K562 (cell line): ENCODE measurements around the gene MLLT6. TPM values are rescaled to one million over a fixed set of nuclear protein-coding genes. Genes with fewer than 3 reads are reported as not detected.

Source experiments
- ATAC-seq: fragments of 200-7000 bp; cut with Tn5 transposase; 3 replicates; pipeline ENCODE4 v1.9.1; 2020; ENCODE audit warnings: moderate library complexity
- BruUV-seq: library from RNA; stranded (reverse); fragments of 400-500 nt; replicated peaks from 2 replicates; lab custom pipeline; 2021; lab: Mats Ljungman, UMichigan
- CTCF ChIA-PET: fragments of 300-600 bp; formaldehyde crosslinking; extraction: SDS; loops from one replicate; lab custom pipeline; 2021; ENCODE audit warnings: low intra/inter-chr PET ratio; lab: Yijun Ruan, JAX
- POLR2A ChIA-PET: fragments of 300-600, 350-650 bp; sonication (Branson Sonifier 250); formaldehyde crosslinking; extraction: SDS; loops from one replicate; lab custom pipeline; 2021; ENCODE audit warnings: antibody characterized with exemption, inconsistent platforms; lab: Yijun Ruan, JAX
- DNase-seq, 4 experiments: peaks; one replicate each; pipeline versions ENCODE4 v3.0.0 to v3.0.0-alpha.2; 2011 to 2018; ENCODE audit warnings: low spot score in 3 of 4, mixed read lengths in 3 of 4; ENCODE audit errors: extremely low read depth in 1 of 4
- FAIRE-seq: peaks from 2 replicates; lab custom pipeline; 2011; peaks lifted over from hg19 to GRCh38; lab: Jason Lieb, UNC
- H2AFZ ChIP-seq: 2 replicates; pipeline ENCODE4 v1.6.0; 2011; ENCODE audit warnings: low read depth, low read length, control low read depth, inconsistent platforms
- H3K27ac ChIP-seq: fragments of 200-600 bp; 3 replicates; pipeline ENCODE4 v1.8.0; 2011; ENCODE audit warnings: low read depth, mild to moderate bottlenecking, control low read depth, inconsistent platforms, low read length, moderate library complexity, mixed read lengths; ENCODE audit errors: extremely low read depth
- H3K27me3 ChIP-seq, 2 experiments: fragments of 300-600 bp in 1 of 2; 2 replicates in 1 of 2; 3 replicates in 1 of 2; pipeline versions ENCODE4 v1.6.0 to v1.8.0; 2011; ENCODE audit warnings: inconsistent platforms in 2 of 2, low read length in 2 of 2, mild to moderate bottlenecking in 1 of 2, mixed read lengths in 1 of 2, moderate library complexity in 1 of 2; ENCODE audit not compliant: control insufficient read depth in 2 of 2, insufficient read depth in 2 of 2
- H3K36me3 ChIP-seq: fragments of 300-600 bp; 3 replicates; pipeline ENCODE4 v1.8.0; 2011; ENCODE audit warnings: mild to moderate bottlenecking, low read length, inconsistent platforms; ENCODE audit not compliant: control insufficient read depth, insufficient read depth
- H3K4me1 ChIP-seq, 2 experiments: fragments of 200-600 bp in 1 of 2; replicated peaks in 1 of 2; 2 replicates in 1 of 2; 3 replicates in 1 of 2; pipeline versions ENCODE4 v1.5.1 to v1.8.0; 2011; ENCODE audit warnings: inconsistent platforms in 2 of 2, low read length in 2 of 2, mild to moderate bottlenecking in 1 of 2, mixed read lengths in 1 of 2, moderate library complexity in 1 of 2; ENCODE audit not compliant: control insufficient read depth in 2 of 2, insufficient read depth in 2 of 2
- H3K4me2 ChIP-seq: 2 replicates; pipeline ENCODE4 v1.6.1; 2011; ENCODE audit warnings: low read length, control low read depth, inconsistent platforms, mixed read lengths; ENCODE audit not compliant: insufficient read depth
- H3K4me3 ChIP-seq: fragments of 200-600 bp; sonication (generic), shearing (Covaris generic); 2 replicates; pipeline ENCODE4 v1.5.1; 2016; ENCODE audit warnings: control low read depth, inconsistent platforms
- H3K79me2 ChIP-seq: fragments of 200-600 bp; 3 replicates; pipeline ENCODE4 v1.8.0; 2011; ENCODE audit warnings: low read length, inconsistent platforms; ENCODE audit not compliant: control insufficient read depth, insufficient read depth
- H3K9ac ChIP-seq, 2 experiments: 2 replicates each; pipeline versions ENCODE4 v1.6.0 to v1.6.1; 2011; ENCODE audit warnings: low read depth in 2 of 2, low read length in 2 of 2, control low read depth in 1 of 2, inconsistent platforms in 1 of 2, mild to moderate bottlenecking in 1 of 2, mixed read lengths in 1 of 2; ENCODE audit not compliant: insufficient read depth in 1 of 2
- H3K9me1 ChIP-seq: one replicate; pipeline ENCODE4 v1.6.0; 2011; ENCODE audit warnings: inconsistent platforms, mild to moderate bottlenecking, low read length, moderate library complexity; ENCODE audit not compliant: control insufficient read depth, insufficient read depth
- H3K9me3 ChIP-seq: replicated peaks from 2 replicates; pipeline ENCODE4 v1.5.1; 2011; ENCODE audit warnings: low read depth, low read length, inconsistent platforms; ENCODE audit not compliant: control insufficient read depth, insufficient read depth
- H4K20me1 ChIP-seq: replicated peaks from 2 replicates; pipeline ENCODE4 v1.6.1; 2011; ENCODE audit warnings: low read length, inconsistent platforms, mixed read lengths; ENCODE audit not compliant: control insufficient read depth, insufficient read depth
- CBX1 ChIP-seq: sonication (generic); IDR thresholded peaks from 2 replicates; pipeline ENCODE4 v1.6.1; 2016; ENCODE audit warnings: antibody characterized with exemption, low read depth, mild to moderate bottlenecking
- CBX8 ChIP-seq: fragments of 200-600 bp; sonication (generic); IDR thresholded peaks from 2 replicates; pipeline ENCODE4 v1.6.1; 2012; ENCODE audit warnings: borderline replicate concordance, mixed run types, low read depth, mild to moderate bottlenecking, moderate library complexity, mixed read lengths, low read length, control low read depth, inconsistent platforms; ENCODE audit not compliant: poor library complexity, severe bottlenecking; ENCODE audit errors: extremely low read depth
- CHD1 ChIP-seq: fragments of 200-600 bp; sonication (generic); IDR thresholded peaks from one replicate; pipeline ENCODE4 v1.6.1; 2012; ENCODE audit warnings: mild to moderate bottlenecking, moderate library complexity, low read length, inconsistent platforms
- MAFF ChIP-seq: IDR thresholded peaks from 2 replicates; pipeline ENCODE4 v1.6.1; 2012; ENCODE audit warnings: low read length, improper control_type of control experiment
- NCOA4 ChIP-seq: fragments of 450-650 bp; IDR thresholded peaks from 2 replicates; pipeline ENCODE4 v1.6.1; 2018; ENCODE audit warnings: mild to moderate bottlenecking; ENCODE audit not compliant: partially characterized antibody
- NR4A1 ChIP-seq, 2 experiments: fragments of 250-450 bp in 1 of 2; fragments of 450-650 bp in 1 of 2; sonication (Bioruptor Pico) in 1 of 2; IDR thresholded peaks; 2 replicates each; pipeline versions ENCODE4 v1.4.0 to v1.6.1; 2016 to 2020; ENCODE audit warnings: mild to moderate bottlenecking in 2 of 2, missing compliant biosample characterization in 1 of 2, missing genetic modification characterization in 1 of 2, moderate library complexity in 1 of 2
- POLR2A ChIP-seq: fragments of 450-650 bp; conservative IDR thresholded peaks from 2 replicates; pipeline ENCODE4 v1.6.1; 2016
- RBBP5 ChIP-seq: fragments of 200-600 bp; sonication (generic); IDR thresholded peaks from 2 replicates; pipeline ENCODE4 v1.6.1; 2012; ENCODE audit warnings: borderline replicate concordance, mild to moderate bottlenecking, low read length, control low read depth, inconsistent platforms; ENCODE audit not compliant: insufficient read depth, poor library complexity, severe bottlenecking
- RHOXF2B ChIP-seq: fragments of 250-450 bp; sonication (Bioruptor Pico); conservative IDR thresholded peaks from 2 replicates; pipeline ENCODE4 v1.5.1; 2021
- SAFB2 ChIP-seq: fragments of 200-400 bp; formaldehyde crosslinking; IDR thresholded peaks from 2 replicates; pipeline ENCODE4 v1.6.1; 2018; ENCODE audit warnings: borderline replicate concordance, low read length, low read depth, moderate library complexity; ENCODE audit not compliant: severe bottlenecking
- SNRNP70 ChIP-seq: fragments of 200-400 bp; formaldehyde crosslinking; optimal IDR thresholded peaks from 2 replicates; pipeline ENCODE3; 2017; ENCODE audit warnings: low read depth, low read length
- SPI1 ChIP-seq: IDR thresholded peaks from 2 replicates; pipeline ENCODE4 v1.6.1; 2011; ENCODE audit warnings: low read depth, low read length, control low read depth, borderline replicate concordance
- TFAM ChIP-seq: fragments of 250-450 bp; sonication (Bioruptor Pico); conservative IDR thresholded peaks from 2 replicates; pipeline ENCODE4 v1.5.0; 2021; ENCODE audit warnings: mild to moderate bottlenecking, moderate library complexity
- ZFX ChIP-seq: sonication (generic); formaldehyde crosslinking; IDR thresholded peaks from 2 replicates; pipeline ENCODE4 v1.8.0; 2022; ENCODE audit warnings: mild to moderate bottlenecking, missing genetic modification reagents, moderate library complexity
- ZNF57 ChIP-seq: fragments of 450-650 bp; formaldehyde crosslinking; IDR thresholded peaks from 2 replicates; pipeline ENCODE4 v1.4.0; 2020; ENCODE audit warnings: mild to moderate bottlenecking, moderate library complexity
- WGBS: fragments of 100-300 bp; shearing (Covaris generic); methylation state at CpG from one replicate; pipeline ENCODE4 v1.1.6; 2016; ENCODE audit warnings: low coverage, mixed read lengths; ENCODE audit not compliant: insufficient coverage; ENCODE audit errors: missing lambda C conversion rate; 5-methylcytosine and 5-hydroxymethylcytosine counted together
- in situ Hi-C: fragments of 300-500 bp; cut with MboI; formaldehyde crosslinking; loops from 4 replicates; pipeline ENCODE4 v1.15.0; 2018; ENCODE audit warnings: inconsistent platforms, mixed read lengths
- intact Hi-C: fragments of 100-400 bp; cut with micrococcal nuclease; formaldehyde crosslinking; loops from 2 replicates; pipeline ENCODE4 v1.14.2; 2022
- polyA plus RNA-seq, 8 experiments: library from polyadenylated mRNA; depleted of rRNA in 4 of 8; stranded (reverse) in 5 of 8; unstranded in 3 of 8; fragments of >200 nt; fragmentation: Nextera tagmentation in 2 of 8; fragmentation: Illumina TruSeq in 1 of 8; extraction: Ambion mirVana in 2 of 8; extraction: Trizol in 1 of 8; gene quantifications; 2 replicates each; pipeline versions ENCODE4 v1.2.1 to v1.2.3, GENCODE V29; 2011 to 2014; ENCODE audit warnings: inconsistent platforms in 1 of 8, missing spikeins in 1 of 8
- total RNA-seq, 7 experiments: library from RNA; depleted of rRNA in 6 of 7; stranded (reverse); fragments of >200 nt in 6 of 7; fragmentation: Illumina TruSeq in 2 of 7; extraction: Trizol in 2 of 7; gene quantifications; 2 replicates each; pipeline versions ENCODE4 v1.2.1 to v1.2.3, GENCODE V29; 2011 to 2021; ENCODE audit warnings: low replicate concordance in 1 of 7
- TF ChIP-seq, protein P1 (sequence below): fragments of 450-650 bp; IDR thresholded peaks from 2 replicates; pipeline ENCODE4 v1.6.1; 2017; ENCODE audit warnings: mild to moderate bottlenecking, moderate library complexity
- TF ChIP-seq, protein P2 (sequence below): fragments of 250-450 bp; sonication (Bioruptor Pico); IDR thresholded peaks from 2 replicates; pipeline ENCODE4 v1.9.0; 2021; ENCODE audit warnings: mild to moderate bottlenecking
- TF ChIP-seq, protein P3 (sequence below): fragments of 450-650 bp; formaldehyde crosslinking; IDR thresholded peaks from 2 replicates; pipeline ENCODE4 v1.4.0; 2022; ENCODE audit warnings: missing genetic modification characterization

MLLT6 gene
- total and polyA plus RNA-seq, 9 of the 15 experiments (the other 6 are each of a cell fraction or from before 2014, with no cell fraction given): 3.1 to 71.7 (median 30.0) TPM

DNA sequence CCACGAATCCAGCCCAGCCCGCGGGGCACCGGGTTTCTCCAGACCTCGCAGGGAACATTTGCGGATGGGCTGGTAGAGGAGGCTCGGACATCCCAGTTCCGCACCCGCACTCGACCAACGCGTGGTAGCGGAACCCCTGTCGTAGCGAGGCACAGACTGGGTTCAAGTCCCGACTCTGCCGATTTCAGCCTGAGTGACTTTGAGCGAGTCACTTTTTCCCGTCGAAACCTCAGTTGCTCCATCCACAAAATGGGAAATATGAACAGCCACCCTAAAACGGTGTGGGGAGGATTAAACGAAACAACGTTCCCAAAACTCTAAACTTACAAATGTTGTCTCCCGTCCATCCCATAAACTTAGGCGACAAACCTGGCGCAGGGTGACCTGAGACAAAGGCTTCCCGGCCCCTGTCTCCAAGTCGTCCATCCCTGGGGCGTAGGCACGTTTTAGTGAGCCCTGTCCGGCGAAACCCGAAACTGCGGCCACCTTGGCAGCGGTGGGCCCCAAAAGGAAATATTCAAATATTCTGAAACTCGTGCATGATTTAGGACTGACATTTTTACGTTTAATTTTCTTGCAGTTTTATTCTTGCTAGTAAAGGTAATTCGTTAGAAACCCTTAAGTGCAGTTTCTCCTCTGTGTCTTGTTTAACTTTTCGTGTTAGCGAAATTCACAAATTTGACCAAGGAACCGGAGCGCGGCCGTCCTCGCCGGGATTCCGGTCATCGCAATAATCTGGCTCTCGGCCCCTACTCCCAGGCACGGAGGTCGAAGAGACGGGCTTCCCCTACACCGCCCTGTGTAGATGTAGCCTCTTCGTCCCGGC is 1.9 kb upstream of the MLLT6 start:
- peaks cover 27 to 69% of the 10 kb centered on the region in 2 experiments for H3K4me1 ChIP-seq
- peak overlapping the region; percentile 96 for H3K27ac ChIP-seq
- peak overlapping the region; percentile 95 to 99 for H3K9ac ChIP-seq
- no peaks in the 10 kb centered on the region for H4K20me1 ChIP-seq
- BruUV-seq: TSS peak; percentile 68
- peak overlapping the region; percentile 13 for H2AFZ ChIP-seq
- in situ Hi-C loops (no loop called here), intact Hi-C loops (loop anchor here (1.0 to 5.0 kb wide), 2 partner anchors 26 to 49 kb away; partner anchors contain the start of gene PSMB3)
- H3K9me3 ChIP-seq: no peaks in the 10 kb centered on the region
- peak overlapping the region; percentile 86 for H3K4me3 ChIP-seq
- H3K36me3 ChIP-seq: peaks cover 12% of the 10 kb centered on the region; the same call in 2 of the 3 replicates
- H3K27me3 ChIP-seq: no peaks in the 10 kb centered on the region
- peaks cover 53% of the 10 kb centered on the region for H3K79me2 ChIP-seq
- H3K9me1 ChIP-seq: no peaks in the 10 kb centered on the region
- ATAC-seq (peak; percentile 36), DNase-seq (peak in 2 of 4 experiments; percentile 30 to 59), FAIRE-seq (no peak)
- WGBS: 2% methylated on average over 55 of the region's 55 CpGs
- ChIA-PET POLR2A (interaction anchor here (0.5 to 0.7 kb wide), 2 partner anchors 7 to 14 kb away, joined by 3 to 4 read pairs; no protein-coding TSS in a partner anchor), CTCF (no interaction called here)
- peak overlapping the region; percentile 83 for H3K4me2 ChIP-seq
- TF ChIP-seq RBBP5 (peak; percentile 45), TFAM (CRISPR knock-in tag) (no peak), ZFX (CRISPR knock-in tag) (peak; percentile 45; the same call in 1 of the 2 replicates), POLR2A (no peak), SNRNP70 (no peak), SPI1 (0 out of 2 replicates have a peak, but pooled peaks have one; percentile 29), CBX1 (peak; percentile 60; the same call in 1 of the 2 replicates), NR4A1 (CRISPR knock-in tag; IDR thresholded peaks at IDR 0.05) (0 out of 2 replicates have a peak, but pooled peaks have one; percentile 18), NR4A1 (tag; IDR thresholded peaks at IDR 0.05) (no peak), ZNF57 (CRISPR knock-in tag) (no peak), CHD1 (peak; percentile 65), MAFF (no peak), CBX8 (no peak), NCOA4 (no peak), RHOXF2B (no peak), SAFB2 (no peak)
- TF ChIP-seq, protein P1, sequence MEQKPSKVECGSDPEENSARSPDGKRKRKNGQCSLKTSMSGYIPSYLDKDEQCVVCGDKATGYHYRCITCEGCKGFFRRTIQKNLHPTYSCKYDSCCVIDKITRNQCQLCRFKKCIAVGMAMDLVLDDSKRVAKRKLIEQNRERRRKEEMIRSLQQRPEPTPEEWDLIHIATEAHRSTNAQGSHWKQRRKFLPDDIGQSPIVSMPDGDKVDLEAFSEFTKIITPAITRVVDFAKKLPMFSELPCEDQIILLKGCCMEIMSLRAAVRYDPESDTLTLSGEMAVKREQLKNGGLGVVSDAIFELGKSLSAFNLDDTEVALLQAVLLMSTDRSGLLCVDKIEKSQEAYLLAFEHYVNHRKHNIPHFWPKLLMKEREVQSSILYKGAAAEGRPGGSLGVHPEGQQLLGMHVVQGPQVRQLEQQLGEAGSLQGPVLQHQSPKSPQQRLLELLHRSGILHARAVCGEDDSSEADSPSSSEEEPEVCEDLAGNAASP: no peak
- TF ChIP-seq, protein P2, sequence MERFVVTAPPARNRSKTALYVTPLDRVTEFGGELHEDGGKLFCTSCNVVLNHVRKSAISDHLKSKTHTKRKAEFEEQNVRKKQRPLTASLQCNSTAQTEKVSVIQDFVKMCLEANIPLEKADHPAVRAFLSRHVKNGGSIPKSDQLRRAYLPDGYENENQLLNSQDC (CRISPR knock-in tag): no peak
- TF ChIP-seq, protein P3, sequence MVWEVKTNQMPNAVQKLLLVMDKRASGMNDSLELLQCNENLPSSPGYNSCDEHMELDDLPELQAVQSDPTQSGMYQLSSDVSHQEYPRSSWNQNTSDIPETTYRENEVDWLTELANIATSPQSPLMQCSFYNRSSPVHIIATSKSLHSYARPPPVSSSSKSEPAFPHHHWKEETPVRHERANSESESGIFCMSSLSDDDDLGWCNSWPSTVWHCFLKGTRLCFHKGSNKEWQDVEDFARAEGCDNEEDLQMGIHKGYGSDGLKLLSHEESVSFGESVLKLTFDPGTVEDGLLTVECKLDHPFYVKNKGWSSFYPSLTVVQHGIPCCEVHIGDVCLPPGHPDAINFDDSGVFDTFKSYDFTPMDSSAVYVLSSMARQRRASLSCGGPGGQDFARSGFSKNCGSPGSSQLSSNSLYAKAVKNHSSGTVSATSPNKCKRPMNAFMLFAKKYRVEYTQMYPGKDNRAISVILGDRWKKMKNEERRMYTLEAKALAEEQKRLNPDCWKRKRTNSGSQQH (CRISPR knock-in tag): 0 out of 2 replicates have a peak, but pooled peaks have one; percentile 21
